Measurements from ENCODE around the gene IRAK1BP1. TPM values are rescaled to one million over a fixed set of nuclear protein-coding genes. Genes with fewer than 3 reads are reported as not detected.

IRAK1BP1 gene
- total and polyA plus RNA-seq, 9 of the 15 experiments (the other 6 are each of a cell fraction or from before 2014, with no cell fraction given) = 1.8 to 3.7 (median 2.1) TPM

- Histone ChIP-seq H3K27ac (ENCODE audit: extremely low read depth, low read depth, low read length) (no peak overlapping the region), H3K9me3 (replicated peaks; ENCODE audit: control insufficient read depth, insufficient read depth, low read depth, low read length) (no peaks in the 10 kb centered on the region), H4K20me1 (replicated peaks; ENCODE audit: control insufficient read depth, insufficient read depth, low read length) (no peaks in the 10 kb centered on the region), H2AFZ (ENCODE audit: low read depth, low read length) (no peak overlapping the region), H3K36me3 (ENCODE audit: control insufficient read depth, insufficient read depth, low read length) (no peaks in the 10 kb centered on the region), H3K27me3 (ENCODE audit: control insufficient read depth in 2 of 2, insufficient read depth in 2 of 2, low read length in 2 of 2) (no peaks in the 10 kb centered on the region), H3K4me3 (no peak overlapping the region), H3K9ac (ENCODE audit: insufficient read depth in 1 of 2, low read depth in 2 of 2, low read length in 2 of 2) (no peak overlapping the region), H3K4me2 (ENCODE audit: insufficient read depth, low read length) (no peak overlapping the region), H3K79me2 (ENCODE audit: control insufficient read depth, insufficient read depth, low read length) (no peaks in the 10 kb centered on the region), H3K9me1 (ENCODE audit: control insufficient read depth, insufficient read depth, low read length) (no peaks in the 10 kb centered on the region), H3K4me1 (replicated peaks in 1 of 2; ENCODE audit: control insufficient read depth in 2 of 2, insufficient read depth in 2 of 2, low read length in 2 of 2) (no peaks in the 10 kb centered on the region)
- ChIA-PET POLR2A (no interaction called here), CTCF (ENCODE audit: low intra/inter-chr PET ratio) (no interaction called here)
- in situ Hi-C loops (cut with MboI) = no loop called here
- ATAC-seq = no peak
- intact Hi-C loops (cut with micrococcal nuclease) = no loop called here
- FAIRE-seq = no peak
- DNase-seq (ENCODE audit: extremely low read depth in 1 of 4, low spot score in 3 of 4) = no peak
- TF ChIP-seq DPF2 (IDR thresholded peaks at IDR 0.05) = no peak
- no peak for TF ChIP-seq ZNF75A (CRISPR knock-in tag; IDR thresholded peaks at IDR 0.05)
- no peak for TF ChIP-seq E2F1 (CRISPR knock-in tag; IDR thresholded peaks at IDR 0.05)
- no peak for TF ChIP-seq ZNF143 (CRISPR knock-in tag; IDR thresholded peaks at IDR 0.05)
- no peak for TF ChIP-seq GTF3C2 (IDR thresholded peaks at IDR 0.05; ENCODE audit: borderline replicate concordance, extremely low read depth, insufficient read length)
- TF ChIP-seq U2AF2 (optimal IDR thresholded peaks at IDR 0.05; ENCODE audit: low read depth, low read length) = no peak
- TF ChIP-seq NCOA4 (IDR thresholded peaks at IDR 0.05; ENCODE audit: partially characterized antibody) = no peak
- BruUV-seq (replicated peaks) = no TSS peak
Measured at GRCh38 chr6:78842953-78843352, 24.4 kb upstream of the IRAK1BP1 start.

All from K562 (cell line).